HG03196 (cell line): ENCODE measurements around the gene RIOX2.

ENCODE experiments used
- ATAC-seq: cut with Tn5 transposase; IDR thresholded peaks from one replicate; pipeline ENCODE4 v1.9.1; 2021; ENCODE audit not compliant: unreplicated experiment

RIOX2 gene

DNA sequence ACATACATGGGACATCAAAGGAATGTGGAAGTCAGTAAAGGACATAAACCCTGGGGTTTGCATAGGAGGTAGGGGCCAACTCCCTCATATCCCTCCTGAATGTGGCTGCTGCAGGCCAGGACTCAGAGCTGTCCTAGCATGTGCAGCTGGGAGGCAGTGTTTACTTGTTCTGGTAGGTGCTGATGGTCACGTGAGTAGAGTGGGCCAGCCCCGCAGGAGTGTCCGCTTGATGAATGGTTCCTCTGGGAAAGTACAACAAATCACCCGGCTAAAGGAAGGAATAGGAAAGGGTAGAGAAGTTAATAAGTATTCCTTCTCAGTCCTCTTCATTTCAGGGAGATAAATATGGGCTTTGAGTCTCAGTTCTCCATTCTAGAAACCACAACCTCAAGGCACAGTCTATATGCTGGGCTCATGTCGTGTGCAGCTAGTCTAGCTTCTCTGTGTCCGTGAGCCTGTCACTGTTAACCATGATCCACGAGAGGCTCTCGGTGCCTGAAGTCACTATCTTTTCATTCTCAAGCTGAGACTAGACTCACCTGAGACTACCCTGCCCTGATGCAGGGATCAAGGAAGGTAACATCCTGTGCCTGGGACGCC, 17.9 kb downstream of the RIOX2 start:
- ATAC-seq = no peak

- no peak for ATAC-seq
Observed at GRCh38 chr3:97952872-97953271, 19.4 kb downstream of the RIOX2 start.

DNA sequence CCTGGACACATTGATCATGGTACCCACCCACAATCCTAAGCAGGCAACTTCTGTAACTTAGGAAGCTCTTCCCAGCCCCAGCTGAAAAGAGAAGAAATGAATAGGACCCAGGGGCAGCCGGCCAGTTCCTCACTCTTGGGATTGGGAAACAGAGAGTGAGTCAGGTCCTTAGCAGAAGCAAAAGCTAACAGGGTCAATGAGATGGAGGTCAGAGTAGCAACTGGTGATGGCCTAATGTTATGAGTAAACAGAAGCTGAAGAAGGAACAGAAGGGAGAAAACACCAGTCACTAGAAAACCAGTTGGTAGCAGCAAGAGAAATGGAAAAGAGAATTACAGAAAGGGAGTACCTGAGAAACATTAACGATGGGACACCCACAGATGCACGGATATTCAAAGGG, 20.0 kb downstream of the RIOX2 start:
- no peak for ATAC-seq

- no peak for ATAC-seq
Observed at GRCh38 chr3:97950360-97950759, 21.9 kb downstream of the RIOX2 start.

DNA sequence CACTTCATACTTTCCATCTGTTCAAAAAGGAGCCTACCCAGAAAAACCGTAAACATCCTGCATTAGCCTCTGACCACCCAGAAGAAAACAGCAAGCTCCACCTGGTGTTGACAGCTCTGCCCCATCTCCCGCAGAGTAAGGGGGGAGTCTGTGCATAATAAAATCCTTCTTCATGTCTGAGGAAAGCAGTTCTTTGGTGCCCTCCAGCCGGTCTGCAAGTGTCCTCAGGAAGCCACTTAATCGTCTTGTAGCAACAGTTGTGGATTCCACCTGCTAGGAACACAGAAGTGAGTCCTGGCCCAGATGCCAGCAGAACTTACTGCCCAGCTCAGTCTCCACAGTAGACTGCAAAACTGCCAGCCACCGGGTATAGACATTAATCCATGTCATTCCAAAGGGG, 22.5 kb downstream of the RIOX2 start:
- ATAC-seq = no peak

- ATAC-seq = no peak
Observed at GRCh38 chr3:97949110-97949485, 23.1 kb downstream of the RIOX2 start.

DNA sequence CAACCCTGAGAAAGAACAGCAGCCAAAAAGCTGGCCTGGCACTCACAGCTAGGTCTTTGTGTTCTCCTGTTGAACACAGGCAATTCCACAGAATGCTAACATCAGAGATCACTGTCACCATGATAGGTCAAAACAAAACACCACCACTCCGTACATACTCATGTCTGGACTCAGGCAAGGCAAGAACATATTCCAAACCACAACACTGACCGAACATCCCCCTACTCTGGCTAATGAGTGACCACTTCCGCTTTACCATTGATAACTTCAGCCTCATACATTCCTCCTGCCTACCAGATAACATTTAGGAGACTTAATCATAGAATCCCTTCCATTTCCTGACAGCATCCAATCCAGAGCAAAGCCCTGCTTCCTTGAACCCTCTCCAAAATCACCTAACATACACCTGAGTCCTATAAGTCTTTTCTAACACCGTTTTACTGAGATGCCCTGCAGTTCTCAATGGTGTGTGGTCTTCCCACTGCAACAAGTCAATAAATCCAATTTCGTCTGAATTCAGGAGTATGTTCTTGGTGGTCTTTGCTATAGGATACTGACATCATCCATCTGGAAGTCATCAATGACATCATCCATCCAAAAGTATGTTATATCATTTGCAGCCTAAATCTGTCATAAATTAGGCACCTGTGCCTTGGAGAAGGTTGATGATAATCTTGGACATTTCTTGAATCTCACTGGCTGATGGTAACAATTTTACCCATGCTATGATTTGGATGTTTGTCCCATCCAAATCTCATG, 23.7 kb downstream of the RIOX2 start:
- ATAC-seq = no peak

DNA sequence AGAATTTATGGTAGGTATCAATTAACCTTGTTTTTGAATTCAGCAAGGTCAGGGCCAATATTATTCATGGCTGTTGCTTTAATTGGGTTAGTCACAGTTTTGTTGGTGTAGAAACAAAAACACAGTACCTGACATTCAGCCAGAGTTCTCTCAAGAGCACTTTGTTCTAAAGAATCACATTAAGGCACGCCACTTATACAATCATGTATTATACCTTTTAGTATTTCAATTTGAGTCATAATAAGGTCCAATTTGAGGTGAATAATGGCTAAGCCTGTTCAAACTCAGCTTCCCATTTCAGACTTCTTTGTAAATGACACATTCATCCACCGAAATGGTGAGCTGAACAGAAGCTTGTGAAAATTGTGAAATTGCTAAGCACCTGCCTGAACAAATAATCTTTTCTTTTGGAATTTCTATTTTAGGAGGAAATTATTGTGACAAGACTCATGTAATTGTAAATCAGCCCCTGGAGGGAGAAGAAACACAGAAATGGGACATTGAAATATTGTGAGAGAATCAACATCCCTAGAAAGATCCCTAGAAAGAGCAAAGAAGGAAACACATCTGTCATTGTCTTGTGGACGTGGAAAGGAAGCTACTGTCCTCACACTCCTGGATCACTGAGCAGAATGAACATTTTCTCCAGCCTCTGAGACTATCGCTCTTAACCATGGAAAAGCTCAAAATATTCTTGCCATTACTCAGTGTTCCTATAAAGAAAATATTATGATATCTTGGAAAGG, 29.3 kb downstream of the RIOX2 start:
- ATAC-seq = no peak

- no peak for ATAC-seq
Observed at GRCh38 chr3:97940034-97940433, 32.2 kb downstream of the RIOX2 start.

GRCh38 chr3:97939401-97939800, 32.8 kb downstream of the RIOX2 start:
- no peak for ATAC-seq

GRCh38 chr3:97938444-97938843, 33.8 kb downstream of the RIOX2 start:
- ATAC-seq = no peak

DNA sequence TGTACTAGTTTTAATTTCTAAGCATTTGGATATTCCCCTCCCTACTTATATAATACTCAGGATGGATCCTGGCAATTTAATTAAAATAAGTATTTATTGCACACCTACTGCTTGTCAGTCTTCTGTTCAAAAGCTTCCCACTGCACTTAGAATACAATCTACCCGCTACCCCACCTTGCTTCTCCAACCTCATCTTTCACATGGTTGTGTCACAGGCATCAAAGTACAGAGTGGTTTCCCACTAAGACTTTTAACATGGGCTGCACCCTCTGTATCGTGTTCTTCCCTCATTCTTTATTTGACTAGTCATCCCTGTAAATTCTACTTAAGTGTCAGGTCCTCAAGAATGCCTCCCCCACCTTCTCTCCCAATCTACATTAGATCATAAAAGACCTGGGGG, 35.0 kb downstream of the RIOX2 start:
- no peak for ATAC-seq

GRCh38 chr3:97935842-97936241, 36.4 kb downstream of the RIOX2 start:
- ATAC-seq = no peak

GRCh38 chr3:97934980-97935695, 37.1 kb downstream of the RIOX2 start:
- no peak for ATAC-seq

GRCh38 chr3:97932387-97932801, 39.8 kb downstream of the RIOX2 start:
- no peak for ATAC-seq

GRCh38 chr3:97931218-97931617, 41.0 kb downstream of the RIOX2 start:
- ATAC-seq = no peak

GRCh38 chr3:97930018-97930417, 42.2 kb downstream of the RIOX2 start:
- no peak for ATAC-seq

DNA sequence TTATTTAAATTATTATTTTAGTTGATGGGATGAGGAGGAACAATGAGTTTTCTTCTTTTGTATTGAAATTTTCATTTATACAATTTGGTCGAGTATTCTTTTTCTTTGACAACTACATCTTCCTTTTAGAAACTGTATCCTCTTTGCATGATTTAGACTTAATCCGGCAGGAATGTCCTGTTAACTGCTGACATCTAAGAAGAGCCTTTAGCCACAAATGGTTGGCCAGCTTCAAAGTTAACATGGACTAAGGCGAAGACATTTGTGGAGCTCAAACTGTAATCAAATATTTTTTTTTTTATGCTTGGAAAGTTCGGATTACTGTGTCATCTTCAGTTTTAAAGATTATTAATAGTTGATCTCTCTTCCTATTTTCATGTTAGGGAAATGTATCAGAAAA, 43.2 kb downstream of the RIOX2 start:
- no peak for ATAC-seq

GRCh38 chr3:97927704-97928103, 44.5 kb downstream of the RIOX2 start:
- no peak for ATAC-seq

DNA sequence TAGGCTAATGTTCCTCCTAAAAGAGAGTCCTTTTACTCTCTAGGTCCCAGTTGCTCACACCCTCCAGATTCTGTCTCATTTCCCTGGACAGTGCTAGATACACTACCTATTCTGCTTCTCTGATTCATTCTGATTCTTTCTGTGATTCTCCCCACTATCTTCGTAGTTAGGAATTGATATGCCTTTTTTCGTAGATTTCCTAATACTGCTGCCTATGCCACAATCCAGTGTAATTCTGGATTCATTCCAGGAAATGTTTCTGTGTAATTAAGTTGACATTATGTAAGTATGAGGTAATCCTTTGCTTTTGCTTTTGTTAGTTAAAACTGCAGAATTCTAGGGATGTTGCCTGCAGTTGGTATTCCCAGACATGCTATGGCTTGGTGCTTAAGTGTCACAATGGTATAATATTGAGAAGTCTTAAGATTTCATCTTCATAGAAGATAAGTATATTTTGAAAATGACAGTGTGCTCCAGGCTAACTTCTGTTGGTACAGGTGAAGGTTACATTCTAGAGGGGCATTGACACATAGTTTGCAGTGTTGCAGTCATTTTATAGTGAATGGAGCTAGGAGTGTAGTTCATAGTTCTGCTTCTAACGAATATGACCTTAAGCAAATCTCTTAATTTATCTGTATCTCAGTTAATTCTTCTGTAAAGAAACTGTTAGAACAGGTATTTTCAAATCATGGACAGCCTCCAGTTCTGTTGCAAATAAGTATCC, 54.3 kb downstream of the RIOX2 start:
- ATAC-seq = no peak

DNA sequence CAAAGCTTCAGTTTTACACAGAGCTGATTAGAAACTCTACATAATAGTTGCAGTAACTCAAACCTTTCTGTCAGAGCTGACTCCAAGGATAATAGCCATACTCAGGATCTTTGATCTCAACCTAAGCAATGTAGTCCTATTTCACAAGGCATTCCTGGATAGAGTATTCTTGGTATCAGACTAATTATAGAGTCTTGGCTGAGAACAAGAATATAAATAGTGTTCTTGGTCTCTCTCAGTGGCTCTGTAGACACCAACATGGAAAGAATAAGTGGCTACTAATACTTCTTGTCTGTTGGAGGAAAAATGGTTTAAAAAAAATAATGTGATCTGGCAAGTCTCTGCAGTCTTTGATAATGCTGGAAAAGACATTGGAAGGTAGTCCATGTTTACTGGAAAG, 55.7 kb downstream of the RIOX2 start:
- ATAC-seq = no peak
